ENCODE measurements around the gene LDHD.

DNA sequence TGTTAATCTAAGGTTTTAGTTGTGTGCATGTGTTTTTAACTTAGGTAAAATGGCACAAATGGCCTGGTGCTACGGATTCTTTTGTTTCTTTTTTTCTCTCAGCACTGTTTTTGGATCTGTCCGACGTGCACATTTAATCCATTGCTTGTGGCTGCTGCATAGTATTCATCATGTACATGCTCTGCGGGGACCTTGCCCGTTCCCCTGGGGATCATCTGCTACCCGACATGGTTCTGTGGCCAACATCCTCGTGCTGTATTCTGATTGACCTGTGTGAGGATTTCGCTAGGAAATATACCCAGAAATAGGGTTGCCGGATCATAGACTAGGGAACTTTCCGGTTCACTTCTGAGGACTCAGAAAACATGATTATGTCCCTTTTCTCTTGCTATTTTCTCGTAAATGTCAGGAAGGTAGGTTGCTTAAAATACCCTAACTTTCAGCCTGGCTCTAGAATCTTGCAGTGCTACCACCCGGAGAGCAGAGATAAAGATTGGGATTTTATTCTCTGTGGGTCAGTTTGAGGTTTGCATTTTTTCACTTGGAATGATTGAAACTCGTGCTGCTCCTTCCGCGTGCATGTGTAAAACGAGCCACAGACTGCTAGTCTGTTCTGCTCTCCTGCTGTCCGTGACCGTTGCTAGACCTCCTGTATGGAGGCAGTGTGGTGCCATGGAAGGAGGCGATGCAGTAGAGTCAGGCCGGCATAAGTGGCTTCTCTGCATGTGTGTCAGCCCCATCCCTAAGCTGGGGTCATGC lies 42.9 kb downstream of the LDHD start:
- TF ChIP-seq, protein P1, sequence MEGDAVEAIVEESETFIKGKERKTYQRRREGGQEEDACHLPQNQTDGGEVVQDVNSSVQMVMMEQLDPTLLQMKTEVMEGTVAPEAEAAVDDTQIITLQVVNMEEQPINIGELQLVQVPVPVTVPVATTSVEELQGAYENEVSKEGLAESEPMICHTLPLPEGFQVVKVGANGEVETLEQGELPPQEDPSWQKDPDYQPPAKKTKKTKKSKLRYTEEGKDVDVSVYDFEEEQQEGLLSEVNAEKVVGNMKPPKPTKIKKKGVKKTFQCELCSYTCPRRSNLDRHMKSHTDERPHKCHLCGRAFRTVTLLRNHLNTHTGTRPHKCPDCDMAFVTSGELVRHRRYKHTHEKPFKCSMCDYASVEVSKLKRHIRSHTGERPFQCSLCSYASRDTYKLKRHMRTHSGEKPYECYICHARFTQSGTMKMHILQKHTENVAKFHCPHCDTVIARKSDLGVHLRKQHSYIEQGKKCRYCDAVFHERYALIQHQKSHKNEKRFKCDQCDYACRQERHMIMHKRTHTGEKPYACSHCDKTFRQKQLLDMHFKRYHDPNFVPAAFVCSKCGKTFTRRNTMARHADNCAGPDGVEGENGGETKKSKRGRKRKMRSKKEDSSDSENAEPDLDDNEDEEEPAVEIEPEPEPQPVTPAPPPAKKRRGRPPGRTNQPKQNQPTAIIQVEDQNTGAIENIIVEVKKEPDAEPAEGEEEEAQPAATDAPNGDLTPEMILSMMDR (IDR thresholded peaks at IDR 0.05; ENCODE audit: low read length) = no peak
- no peak for TF ChIP-seq EZH2phosphoT487 (IDR thresholded peaks at IDR 0.05; ENCODE audit: low read length)
- no peak for TF ChIP-seq EZH2 (optimal IDR thresholded peaks at IDR 0.05; ENCODE audit: low read depth, low read length)

Measured in MM.1S (cell line).